Stimulated activated CD8-positive, alpha-beta memory T cell treated with anti-CD3 and anti-CD28 coated beads, Interleukin-2, amount 100 ng/mL, for 48 hours (primary cell): ENCODE results near the gene LRP3.
A peak's percentile ranks its signal among the peaks of the same experiment; 100 is the strongest.

ENCODE experiments used
- DNase-seq, 2 donors: peaks; one replicate each; pipeline ENCODE4 v3.0.0-alpha.2; 2020; ENCODE audit warnings: low read depth in 2 of 2

Gene LRP3

GRCh38 chr19:33236696-33237390 lies 42.7 kb downstream of the LRP3 start:
- no peak for DNase-seq

- DNase-seq = no peak
Measured at GRCh38 chr19:33238481-33239149, 44.5 kb downstream of the LRP3 start.

GRCh38 chr19:33239223-33239975 lies 45.3 kb downstream of the LRP3 start:
- DNase-seq = no peak

GRCh38 chr19:33240181-33240771 lies 46.1 kb downstream of the LRP3 start:
- no peak for DNase-seq

- no peak for DNase-seq
Measured at GRCh38 chr19:33241091-33241529, 47.0 kb downstream of the LRP3 start.

- DNase-seq = peak in 1 of 2 donors; percentile 30
Measured at GRCh38 chr19:33241530-33242101, 47.5 kb downstream of the LRP3 start.

GRCh38 chr19:33242131-33242530 lies 48.0 kb downstream of the LRP3 start:
- no peak for DNase-seq

GRCh38 chr19:33242911-33243310 lies 48.8 kb downstream of the LRP3 start:
- no peak for DNase-seq

GRCh38 chr19:33245948-33246708 lies 52.0 kb downstream of the LRP3 start:
- no peak for DNase-seq

GRCh38 chr19:33246709-33247440 lies 52.7 kb downstream of the LRP3 start:
- DNase-seq = no peak

- DNase-seq = no peak
Measured at GRCh38 chr19:33247441-33247819, 53.3 kb downstream of the LRP3 start.

GRCh38 chr19:33248104-33248503 lies 54.0 kb downstream of the LRP3 start:
- no peak for DNase-seq

GRCh38 chr19:33248553-33248953 lies 54.4 kb downstream of the LRP3 start:
- no peak for DNase-seq

- no peak for DNase-seq
Measured at GRCh38 chr19:33248954-33249613, 55.0 kb downstream of the LRP3 start.

GRCh38 chr19:33249740-33250366 lies 55.7 kb downstream of the LRP3 start:
- no peak for DNase-seq

- no peak for DNase-seq
Measured at GRCh38 chr19:33250500-33250899, 56.4 kb downstream of the LRP3 start.

GRCh38 chr19:33251076-33251475 lies 56.9 kb downstream of the LRP3 start:
- DNase-seq = no peak

- no peak for DNase-seq
Measured at GRCh38 chr19:33251526-33252090, 57.5 kb downstream of the LRP3 start.

- DNase-seq = no peak
Measured at GRCh38 chr19:33252418-33252962, 58.4 kb downstream of the LRP3 start.
